Right atrium auricular region (tissue), 2 donors: ENCODE data around the gene EFNA5. TPM values are rescaled to one million over a fixed set of nuclear protein-coding genes. Genes with fewer than 3 reads are reported as not detected.

ENCODE experiments used
- DNase-seq: peaks from one replicate; pipeline ENCODE4 v3.0.0-alpha.2; 2019; ENCODE audit warnings: low spot score
- H3K27ac ChIP-seq, 2 donors: fragments of 200-600 bp; sonication (generic); 1 replicate in 1 of 2; 2 replicates in 1 of 2; pipeline ENCODE4 v1.5.1; 2016 to 2019
- H3K27me3 ChIP-seq, 2 donors: fragments of 200-600 bp; sonication (generic); one replicate each; pipeline versions ENCODE4 v1.5.1 to v1.6.0; 2017 to 2019
- H3K36me3 ChIP-seq: fragments of 200-600 bp; sonication (generic); one replicate; pipeline ENCODE4 v1.5.1; 2016
- H3K4me1 ChIP-seq, 2 donors: fragments of 200-600 bp; sonication (generic); one replicate each; pipeline versions ENCODE4 v1.5.1 to v1.6.0; 2017 to 2019
- H3K4me3 ChIP-seq, 2 donors: fragments of 200-600 bp; sonication (generic); 1 replicate in 1 of 2; 2 replicates in 1 of 2; pipeline ENCODE4 v1.5.1; 2017 to 2019; ENCODE audit warnings: mild to moderate bottlenecking in 1 of 2, moderate library complexity in 1 of 2
- H3K9me3 ChIP-seq, 2 donors: fragments of 200-600 bp; sonication (generic); one replicate each; pipeline ENCODE4 v1.5.1; 2019
- CTCF ChIP-seq, 2 donors: fragments of 200-600 bp; sonication (generic); IDR thresholded peaks; one replicate each; pipeline ENCODE4 v1.5.1; 2019; ENCODE audit warnings: antibody characterized with exemption in 2 of 2
- total RNA-seq, 2 donors: library from RNA; depleted of rRNA; stranded (reverse); fragments of >200 nt; gene quantifications; one replicate each; pipeline ENCODE4 v1.1.0, GENCODE V29; 2016

EFNA5 gene
- total RNA-seq, 2 donors from 2014 or later, result 17.0 to 19.2 TPM

DNA sequence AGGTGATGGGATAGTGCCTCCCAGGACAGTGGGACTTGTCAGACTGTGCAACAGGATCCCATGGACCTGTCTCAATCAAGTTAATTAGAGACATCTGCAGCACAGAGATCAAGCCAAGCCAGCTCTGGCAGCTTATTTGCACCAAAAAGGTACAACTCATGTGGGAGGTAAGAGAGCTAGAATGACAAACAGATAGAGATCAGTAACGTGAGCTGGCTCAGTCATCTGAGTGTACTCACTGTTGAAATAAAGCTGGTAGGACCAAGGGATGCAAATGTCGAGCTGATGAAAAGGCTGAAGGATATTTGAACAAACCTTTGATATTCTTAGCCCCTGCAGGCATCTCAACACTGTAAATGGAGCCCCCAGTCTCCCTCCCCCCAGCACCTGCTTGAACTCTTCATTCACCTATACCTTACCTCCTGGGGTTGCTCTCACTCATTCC is 198.1 kb downstream of the EFNA5 start:
- no peak for TF ChIP-seq CTCF (IDR thresholded peaks at IDR 0.05)
- DNase-seq, result no peak
- Histone ChIP-seq H3K27ac (peak overlapping the region in 1 of 2 donors; percentile 44), H3K4me3 (no peak overlapping the region), H3K27me3 (no peaks in the 10 kb centered on the region), H3K4me1 (peaks cover 0 to 49% of the 10 kb centered on the region in 2 donors), H3K9me3 (no peaks in the 10 kb centered on the region), H3K36me3 (no peaks in the 10 kb centered on the region)

DNA sequence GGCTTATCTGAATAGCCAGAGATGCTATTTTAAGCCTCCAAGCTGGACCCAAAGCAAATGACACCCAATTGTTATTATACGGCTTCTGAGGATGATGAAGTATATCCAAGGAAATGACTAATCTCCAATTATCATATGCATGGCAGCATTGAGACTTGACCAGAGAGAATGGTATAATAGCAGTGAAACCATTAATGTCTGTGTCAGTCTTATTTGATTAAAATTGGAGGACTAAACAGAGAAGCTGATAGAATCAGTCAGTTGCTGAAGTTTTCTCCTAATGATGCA is 200.5 kb downstream of the EFNA5 start:
- peaks cover 0 to 48% of the 10 kb centered on the region in 2 donors for H3K4me1 ChIP-seq
- H3K4me3 ChIP-seq, result no peak overlapping the region
- peak overlapping the region; percentile 44 to 76 for H3K27ac ChIP-seq
- H3K9me3 ChIP-seq, result no peaks in the 10 kb centered on the region
- H3K36me3 ChIP-seq, result no peaks in the 10 kb centered on the region
- no peak for TF ChIP-seq CTCF (IDR thresholded peaks at IDR 0.05)
- DNase-seq, result no peak
- H3K27me3 ChIP-seq, result no peaks in the 10 kb centered on the region

GRCh38 chr5:107469485-107470294 is 201.0 kb downstream of the EFNA5 start:
- peak overlapping the region; percentile 44 to 76 for H3K27ac ChIP-seq

GRCh38 chr5:107469064-107469463 is 201.7 kb downstream of the EFNA5 start:
- Histone ChIP-seq H3K36me3 (no peaks in the 10 kb centered on the region), H3K27me3 (no peaks in the 10 kb centered on the region), H3K4me3 (no peak overlapping the region), H3K9me3 (no peaks in the 10 kb centered on the region), H3K4me1 (peaks cover 0 to 37% of the 10 kb centered on the region in 2 donors), H3K27ac (peak overlapping the region; percentile 44 to 76)
- no peak for TF ChIP-seq CTCF (IDR thresholded peaks at IDR 0.05)
- DNase-seq, result no peak

More at GRCh38 chr5:107469485-107470294, 201.0 kb downstream of the EFNA5 start:
- TF ChIP-seq CTCF (IDR thresholded peaks at IDR 0.05), result no peak
- H3K9me3 ChIP-seq, result no peaks in the 10 kb centered on the region
- H3K4me3 ChIP-seq, result no peak overlapping the region
- peaks cover 0 to 43% of the 10 kb centered on the region in 2 donors for H3K4me1 ChIP-seq
- DNase-seq, result no peak
- H3K36me3 ChIP-seq, result no peaks in the 10 kb centered on the region
- no peaks in the 10 kb centered on the region for H3K27me3 ChIP-seq

DNA sequence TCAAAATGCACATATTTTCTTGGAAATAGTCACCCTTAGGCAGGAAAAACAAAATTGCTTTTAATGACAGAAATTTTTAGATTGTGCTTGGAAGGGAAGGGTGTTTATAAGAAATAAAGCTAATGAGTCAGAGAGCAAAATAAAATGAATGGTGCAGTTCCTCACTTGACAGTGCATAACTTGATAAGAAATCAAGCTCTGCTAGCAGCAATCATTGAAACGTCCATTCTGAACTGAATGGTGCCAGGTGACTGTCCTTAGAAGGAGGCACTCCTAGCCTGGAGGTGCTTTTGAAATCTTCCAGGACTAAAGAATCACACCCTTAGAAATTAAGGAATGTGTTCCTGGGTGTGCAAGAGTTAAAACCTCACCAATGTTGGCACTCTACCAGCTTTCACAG is 202.5 kb downstream of the EFNA5 start:
- Histone ChIP-seq H3K27ac (peak overlapping the region in 1 of 2 donors; percentile 76), H3K4me1 (peaks cover 0 to 37% of the 10 kb centered on the region in 2 donors), H3K9me3 (no peaks in the 10 kb centered on the region), H3K4me3 (no peak overlapping the region), H3K36me3 (no peaks in the 10 kb centered on the region), H3K27me3 (no peaks in the 10 kb centered on the region)
- DNase-seq, result no peak
- TF ChIP-seq CTCF (IDR thresholded peaks at IDR 0.05), result no peak
